HFFc6 (cell line): Measurements from ENCODE around the gene URB1. TPM values are rescaled to one million over a fixed set of nuclear protein-coding genes. Genes with fewer than 3 reads are reported as not detected.

Source experiments
- DNase-seq: peaks from one replicate; pipeline ENCODE4 v3.0.0-alpha.2; 2018
- H3K27ac Mint-ChIP-seq: 2 replicates; pipeline ENCODE4 v1.8.0; 2020; ENCODE audit warnings: mild to moderate bottlenecking, mixed read lengths
- H3K27me3 Mint-ChIP-seq: 2 replicates; pipeline ENCODE4 v1.8.0; 2021; ENCODE audit warnings: mild to moderate bottlenecking, moderate library complexity, mixed read lengths; ENCODE audit not compliant: insufficient read depth
- H3K36me3 Mint-ChIP-seq: 2 replicates; pipeline ENCODE4 v1.8.0; 2021; ENCODE audit warnings: low read depth, mixed read lengths
- H3K4me1 Mint-ChIP-seq: 2 replicates; pipeline ENCODE4 v1.8.0; 2020; ENCODE audit warnings: low read depth, mixed read lengths
- H3K4me3 Mint-ChIP-seq: 2 replicates; pipeline ENCODE4 v1.8.0; 2020; ENCODE audit warnings: mild to moderate bottlenecking, moderate library complexity, mixed read lengths
- H3K9me3 Mint-ChIP-seq: 2 replicates; pipeline ENCODE4 v1.8.0; 2020; ENCODE audit warnings: mild to moderate bottlenecking, mixed read lengths
- CTCF ChIP-seq: fragments of 200-600 bp; sonication (generic); IDR thresholded peaks from 2 replicates; pipeline ENCODE4 v1.5.0; 2021; ENCODE audit warnings: antibody characterized with exemption, mild to moderate bottlenecking
- total RNA-seq, 6 experiments: library from RNA; stranded (reverse); fragmentation: NEBNext Ultra II Directional; extraction: Animal tissue kit (Norgen Biotek cat#: 25700); gene quantifications; 2 replicates in 1 of 6; 3 replicates in 5 of 6; pipeline ENCODE4 v1.2.3, GENCODE V29; 2021

Gene URB1
- total RNA-seq, 6 experiments from 2014 or later = 18.4 to 27.0 (median 22.4) TPM

- Mint-ChIP-seq H3K36me3 (peaks cover 8% of the 10 kb centered on the region), H3K27me3 (no peaks in the 10 kb centered on the region; the same call in 1 of the 2 replicates), H3K9me3 (no peaks in the 10 kb centered on the region), H3K27ac (no peak overlapping the region), H3K4me1 (peaks cover 16% of the 10 kb centered on the region), H3K4me3 (no peak overlapping the region)
- DNase-seq = no peak
- TF ChIP-seq CTCF = no peak
These were observed 130.9 kb downstream of the URB1 start for GRCh38 chr21:32261929-32262328.

Other genes starting within 250 kb of the URB1 start
- 10 to 100 TPM in 5 of 6 experiments, 1 to 10 TPM in 1; 8.6 to 17.4 (median 14.9) TPM for gene MIS18A, start 114.0 kb downstream of the URB1 start, total RNA-seq
- not detected for gene MRAP, start 94.2 kb downstream of the URB1 start, total RNA-seq
- 10 to 100 TPM in 4 of 6 experiments, 1 to 10 TPM in 2; 2.7 to 13.8 (median 11.3) TPM for gene EVA1C, start 19.7 kb upstream of the URB1 start, total RNA-seq
- gene TCP10L, start 192.5 kb upstream of the URB1 start, total RNA-seq = under 1 TPM in 1 of 6 experiments, not detected in 5; 0.14 TPM
- gene CFAP298, start 219.4 kb upstream of the URB1 start, total RNA-seq = 10 to 100 TPM; 27.5 to 45.5 (median 33.1) TPM